Endothelial cell of umbilical vein (primary cell): Measurements from ENCODE around the gene TANGO6. TPM values are rescaled to one million over a fixed set of nuclear protein-coding genes. Genes with fewer than 3 reads are reported as not detected.

Experiments used
- BruUV-seq: library from RNA; stranded (reverse); fragments of 400-500 nt; replicated peaks from 2 replicates; lab custom pipeline; 2021; lab: Mats Ljungman, UMichigan
- CTCF ChIA-PET: fragments of 300-600, 350-600 bp; sonication (Branson Sonifier 250); formaldehyde crosslinking; loops from one replicate; lab custom pipeline; 2021; ENCODE audit warnings: antibody characterized with exemption, inconsistent platforms; lab: Charles Lee
- POLR2A ChIA-PET: fragments of 300-600, 350-600 bp; sonication (Branson Sonifier 250); formaldehyde crosslinking; loops from one replicate; lab custom pipeline; 2021; ENCODE audit warnings: antibody characterized with exemption, inconsistent platforms; lab: Charles Lee
- DNase-seq: peaks from one replicate; pipeline ENCODE4 v3.0.0-alpha.2; 2011; ENCODE audit warnings: low read depth, low spot score
- FAIRE-seq: peaks from 2 replicates; lab custom pipeline; 2011; peaks lifted over from hg19 to GRCh38; lab: Jason Lieb, UNC
- H2AFZ ChIP-seq: 2 replicates; pipeline ENCODE4 v1.6.0; 2012; ENCODE audit warnings: low read depth, low read length, control low read depth, inconsistent platforms
- H3K27ac ChIP-seq: 2 replicates; pipeline ENCODE4 v1.5.1; 2011; ENCODE audit warnings: low read depth, mild to moderate bottlenecking, control low read depth, low read length, moderate library complexity; ENCODE audit not compliant: insufficient read depth
- H3K27me3 ChIP-seq, 2 experiments: 2 replicates each; pipeline versions ENCODE4 v1.6.0 to v1.6.1; 2011; ENCODE audit warnings: low read length in 2 of 2, mixed read lengths in 1 of 2; ENCODE audit not compliant: control insufficient read depth in 2 of 2, insufficient read depth in 2 of 2
- H3K36me3 ChIP-seq, 2 experiments: 2 replicates in 1 of 2; 3 replicates in 1 of 2; pipeline ENCODE4 v1.5.1; 2011; ENCODE audit warnings: low read length in 2 of 2, mild to moderate bottlenecking in 1 of 2, moderate library complexity in 1 of 2; ENCODE audit not compliant: control insufficient read depth in 2 of 2, insufficient read depth in 2 of 2; ENCODE audit errors: extremely low read depth in 1 of 2
- H3K4me1 ChIP-seq: 3 replicates; pipeline ENCODE4 v1.5.1; 2011; ENCODE audit warnings: mild to moderate bottlenecking, low read length; ENCODE audit not compliant: control insufficient read depth, insufficient read depth; ENCODE audit errors: extremely low read depth
- H3K4me2 ChIP-seq: 2 replicates; pipeline ENCODE4 v1.6.1; 2011; ENCODE audit warnings: low read length, control low read depth, mixed read lengths; ENCODE audit not compliant: insufficient read depth
- H3K4me3 ChIP-seq, 3 experiments: fragments of 200-600 bp in 1 of 3; sonication (generic), shearing (Covaris generic) in 1 of 3; replicated peaks in 1 of 3; 2 replicates each; pipeline ENCODE4 v1.5.1; 2011 to 2016; ENCODE audit warnings: control low read depth in 3 of 3, low read length in 3 of 3, mild to moderate bottlenecking in 2 of 3, inconsistent platforms in 1 of 3, low read depth in 1 of 3, moderate library complexity in 1 of 3; ENCODE audit not compliant: insufficient read depth in 1 of 3
- H3K79me2 ChIP-seq: 2 replicates; pipeline ENCODE4 v1.6.0; 2012; ENCODE audit warnings: low read length, inconsistent platforms; ENCODE audit not compliant: control insufficient read depth, insufficient read depth
- H3K9ac ChIP-seq: replicated peaks from 2 replicates; pipeline ENCODE3; 2011; ENCODE audit warnings: low read length, control low read depth; ENCODE audit not compliant: insufficient read depth; ENCODE audit errors: extremely low read depth
- H3K9me1 ChIP-seq: replicated peaks from 3 replicates; pipeline ENCODE4 v1.6.0; 2011; ENCODE audit warnings: mild to moderate bottlenecking, low read length; ENCODE audit not compliant: control insufficient read depth, insufficient read depth; ENCODE audit errors: extremely low read depth
- H3K9me3 ChIP-seq: replicated peaks from 2 replicates; pipeline ENCODE4 v1.5.1; 2012; ENCODE audit warnings: low read length, inconsistent platforms; ENCODE audit not compliant: control insufficient read depth, insufficient read depth
- H4K20me1 ChIP-seq: replicated peaks from 2 replicates; pipeline ENCODE3; 2011; ENCODE audit warnings: mild to moderate bottlenecking, low read length; ENCODE audit not compliant: control insufficient read depth, insufficient read depth; ENCODE audit errors: extremely low read depth
- EZH2 ChIP-seq: IDR thresholded peaks from 2 replicates; pipeline ENCODE4 v1.6.1; 2012; ENCODE audit warnings: borderline replicate concordance, low read depth, mild to moderate bottlenecking, moderate library complexity, low read length, inconsistent platforms; ENCODE audit not compliant: severe bottlenecking
- GATA2 ChIP-seq: IDR thresholded peaks from 2 replicates; pipeline ENCODE4 v1.7.0; 2011; ENCODE audit warnings: low read depth, mild to moderate bottlenecking, moderate library complexity, mixed read lengths, low read length; ENCODE audit not compliant: insufficient read length, insufficient read depth
- MAX ChIP-seq: IDR thresholded peaks from 2 replicates; pipeline ENCODE4 v1.6.1; 2011; ENCODE audit not compliant: insufficient read depth, insufficient read length
- MYC ChIP-seq: IDR thresholded peaks from one replicate; pipeline ENCODE4 v1.6.1; 2011; ENCODE audit warnings: mild to moderate bottlenecking, low read depth, low read length
- POLR2AphosphoS5 ChIP-seq: IDR thresholded peaks from 2 replicates; pipeline ENCODE4 v1.6.1; 2012; ENCODE audit warnings: low read depth, mild to moderate bottlenecking, control low read depth, low read length, moderate library complexity; ENCODE audit not compliant: insufficient read depth
- dilution Hi-C: fragments of 300-500 bp; cut with MboI; formaldehyde crosslinking; loops from one replicate; pipeline ENCODE4 v1.15.0; 2019; ENCODE audit warnings: low sequenced_read_pairs; ENCODE audit not compliant: extremely low pct_ligation_motif_present
- intact Hi-C: fragments of 100-400 bp; cut with micrococcal nuclease; formaldehyde crosslinking; loops from one replicate; pipeline ENCODE4 v1.10.0; 2022
- polyA plus RNA-seq, 4 experiments: library from polyadenylated mRNA; depleted of rRNA in 3 of 4; stranded (reverse) in 3 of 4; unstranded in 1 of 4; fragments of >200 nt; gene quantifications; 2 replicates each; pipeline versions ENCODE4 v1.2.1 to v1.2.3, GENCODE V29; 2011 to 2012; ENCODE audit warnings: missing spikeins in 1 of 4
- total RNA-seq: library from RNA; stranded (reverse); gene quantifications from 2 replicates; pipeline ENCODE4 v1.2.3, GENCODE V29; 2021

Gene TANGO6
- total and polyA plus RNA-seq, 2 donors (not counting 3 experiments of a cell fraction or from before 2014, with no cell fraction given), result 6.7 to 21.2 TPM

GRCh38 chr16:69132424-69133252 is 289.3 kb downstream of the TANGO6 start, which contains the start of the genes CHTF8 and UTP4:
Gene CHTF8 (minus strand): TSS chr16:69132588. CDS start chr16:69121458, 11,130 bp downstream.
Gene UTP4 (plus strand): TSS chr16:69132649. CDS start chr16:69133460, 811 bp downstream.
- BruUV-seq, result no TSS peak
- TF ChIP-seq MAX (peak; percentile 84), POLR2AphosphoS5 (peak; percentile 73), EZH2 (no peak), MYC (peak; percentile 85), GATA2 (no peak)
- H3K4me2 ChIP-seq, result peak within 1 kb of the TSS; percentile 73
- H3K9me3 ChIP-seq, result no peaks in the 10 kb centered on the region
- dilution Hi-C loops (no loop called here), intact Hi-C loops (no loop called here)
- peak within 1 kb of the TSS; percentile 91 for H3K9ac ChIP-seq
- peaks cover 24% of the 10 kb centered on the region for H3K4me1 ChIP-seq
- H3K9me1 ChIP-seq, result no peaks in the 10 kb centered on the region
- H3K27ac ChIP-seq, result peak within 1 kb of the TSS; percentile 83
- DNase-seq (peak; percentile 74), FAIRE-seq (peak; percentile 83)
- H2AFZ ChIP-seq, result peak within 1 kb of the TSS; percentile 85
- H3K79me2 ChIP-seq, result peaks cover 88% of the 10 kb centered on the region
- no peaks in the 10 kb centered on the region for H3K27me3 ChIP-seq
- H3K36me3 ChIP-seq, result peaks cover 3 to 5% of the 10 kb centered on the region in 2 experiments
- peak within 1 kb of the TSS; percentile 94 to 99 (median 96) for H3K4me3 ChIP-seq
- no peaks in the 10 kb centered on the region for H4K20me1 ChIP-seq
- POLR2A ChIA-PET, result interaction anchor here (0.6 kb wide), 1 partner anchor 18 kb away, joined by 5 read pairs; no protein-coding TSS in a partner anchor
- CTCF ChIA-PET, result interaction anchor here (1.2 to 1.5 kb wide), 3 partner anchors 18 to 285 kb away, joined by 3 to 7 read pairs (median 3); no protein-coding TSS in a partner anchor
